NCI-H1092 (cell line): ENCODE results near the gene ARL17B.
A peak's percentile ranks its signal among the peaks of the same experiment; 100 is the strongest.
"Not testable (repeated sequence)": the region's sequence is repeated elsewhere in the genome, so short reads cannot be mapped to it uniquely, and the experiment has no call there.

Experiments used
- DNase-seq: peaks from one replicate; lab custom pipeline; 2025; lab: John Stamatoyannopoulos, UW

ARL17B gene

GRCh38 chr17:46249153-46249552 lies 112.4 kb downstream of the ARL17B start:
- DNase-seq = not testable (repeated sequence)

- DNase-seq = not testable (repeated sequence)
Measured at GRCh38 chr17:46244949-46245768, 116.4 kb downstream of the ARL17B start.

GRCh38 chr17:46244339-46244913 lies 117.1 kb downstream of the ARL17B start:
- not testable (repeated sequence) for DNase-seq

GRCh38 chr17:46243928-46244327 lies 117.6 kb downstream of the ARL17B start:
- not testable (repeated sequence) for DNase-seq

- DNase-seq = not testable (repeated sequence)
Measured at GRCh38 chr17:46243505-46243904, 118.1 kb downstream of the ARL17B start.

GRCh38 chr17:46231359-46231758 lies 130.2 kb downstream of the ARL17B start:
- not testable (repeated sequence) for DNase-seq

- DNase-seq = peak; percentile 85
Measured at GRCh38 chr17:46225274-46225794, 136.2 kb downstream of the ARL17B start.

- not testable (repeated sequence) for DNase-seq
Measured at GRCh38 chr17:46224864-46225263, 136.7 kb downstream of the ARL17B start.
